Measurements from ENCODE around the gene ANKRD22. TPM values are rescaled to one million over a fixed set of nuclear protein-coding genes. Genes with fewer than 3 reads are reported as not detected.

Gene ANKRD22
- total RNA-seq, 1 donor from 2014 or later: not detected

- no peak overlapping the region for H3K4me3 Mint-ChIP-seq (ENCODE audit: unreplicated experiment)
- no peak for DNase-seq
These were observed 48.0 kb downstream of the ANKRD22 start for GRCh38 chr10:88803641-88804040.

GRCh38 chr10:88802523-88803285, 48.9 kb downstream of the ANKRD22 start, which contains the start of gene LIPM:
Gene LIPM, plus strand, starts transcription at chr10:88802730. Its CDS starts 167 bp downstream, at chr10:88802897.
- no peak within 1 kb of the TSS for H3K27ac Mint-ChIP-seq (ENCODE audit: unreplicated experiment)
- no peak for TF ChIP-seq CTCF (IDR thresholded peaks at IDR 0.05; ENCODE audit: partially characterized antibody, unreplicated experiment)

More at GRCh38 chr10:88803641-88804040, 48.0 kb downstream of the ANKRD22 start:
- Mint-ChIP-seq H3K4me1 (ENCODE audit: low read depth, unreplicated experiment) (no peaks in the 10 kb centered on the region), H3K36me3 (ENCODE audit: unreplicated experiment) (no peaks in the 10 kb centered on the region), H3K27ac (ENCODE audit: unreplicated experiment) (no peak overlapping the region), H3K9me3 (ENCODE audit: unreplicated experiment) (no peaks in the 10 kb centered on the region), H3K27me3 (ENCODE audit: unreplicated experiment) (no peaks in the 10 kb centered on the region)
- TF ChIP-seq CTCF (IDR thresholded peaks at IDR 0.05; ENCODE audit: partially characterized antibody, unreplicated experiment): no peak

DNA sequence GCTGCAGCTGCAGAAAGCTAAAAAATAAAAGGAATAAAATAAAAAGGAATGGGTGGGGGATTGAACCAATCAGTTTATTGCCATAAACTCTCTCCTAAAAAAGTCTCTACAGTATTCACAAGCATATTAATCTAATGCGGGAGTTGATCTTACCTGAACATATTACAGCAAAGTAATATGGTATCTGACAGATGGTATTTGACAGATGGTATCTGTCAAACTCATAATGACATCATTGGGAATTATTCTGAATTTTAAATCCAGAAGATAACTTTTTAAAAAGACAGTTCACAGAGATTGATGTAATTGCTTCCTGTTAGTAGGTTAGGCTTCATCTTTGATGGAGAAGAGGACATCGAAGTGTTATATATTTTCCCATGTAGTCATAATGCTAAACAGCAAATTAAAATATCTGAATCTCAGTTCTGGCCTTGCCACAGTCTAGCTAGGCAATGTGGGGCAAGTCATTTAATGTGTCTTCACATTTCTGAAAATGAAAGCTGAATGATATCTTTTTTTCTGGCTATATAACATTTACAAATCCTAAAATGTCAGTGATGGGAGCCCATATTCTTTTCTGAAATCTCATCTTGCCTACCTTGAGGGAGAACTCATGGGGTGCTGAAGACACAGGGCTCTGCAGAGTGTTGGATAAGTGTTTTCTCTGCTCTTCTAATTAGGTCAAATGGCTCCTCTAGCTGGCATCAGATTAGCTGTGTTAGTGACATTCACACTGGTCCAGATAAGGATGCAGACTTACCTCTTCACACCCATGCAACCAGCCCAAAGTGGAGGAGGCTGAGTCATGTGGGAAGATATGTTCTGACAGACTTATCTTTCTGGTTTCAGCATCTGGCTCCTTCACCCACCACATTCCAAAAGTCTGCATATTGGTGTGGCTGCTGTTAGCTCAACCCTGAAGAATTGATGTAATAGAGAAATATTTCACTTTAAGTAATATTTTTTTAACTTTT, 51.2 kb downstream of the ANKRD22 start:
- no peaks in the 10 kb centered on the region for H3K36me3 Mint-ChIP-seq (ENCODE audit: unreplicated experiment)
- H3K4me1 Mint-ChIP-seq (ENCODE audit: low read depth, unreplicated experiment): no peaks in the 10 kb centered on the region
- H3K4me3 Mint-ChIP-seq (ENCODE audit: unreplicated experiment): no peak overlapping the region
- H3K27me3 Mint-ChIP-seq (ENCODE audit: unreplicated experiment): no peaks in the 10 kb centered on the region
- H3K9me3 Mint-ChIP-seq (ENCODE audit: unreplicated experiment): no peaks in the 10 kb centered on the region
- no peak overlapping the region for H3K27ac Mint-ChIP-seq (ENCODE audit: unreplicated experiment)
- DNase-seq: no peak
- no peak for TF ChIP-seq CTCF (IDR thresholded peaks at IDR 0.05; ENCODE audit: partially characterized antibody, unreplicated experiment)

More at GRCh38 chr10:88802523-88803285, 48.9 kb downstream of the ANKRD22 start, which contains the start of gene LIPM:
- DNase-seq: no peak
- no peak within 1 kb of the TSS for H3K4me3 Mint-ChIP-seq (ENCODE audit: unreplicated experiment)
- H3K4me1 Mint-ChIP-seq (ENCODE audit: low read depth, unreplicated experiment): no peaks in the 10 kb centered on the region
- H3K36me3 Mint-ChIP-seq (ENCODE audit: unreplicated experiment): no peaks in the 10 kb centered on the region
- H3K9me3 Mint-ChIP-seq (ENCODE audit: unreplicated experiment): no peaks in the 10 kb centered on the region
- H3K27me3 Mint-ChIP-seq (ENCODE audit: unreplicated experiment): no peaks in the 10 kb centered on the region

DNA sequence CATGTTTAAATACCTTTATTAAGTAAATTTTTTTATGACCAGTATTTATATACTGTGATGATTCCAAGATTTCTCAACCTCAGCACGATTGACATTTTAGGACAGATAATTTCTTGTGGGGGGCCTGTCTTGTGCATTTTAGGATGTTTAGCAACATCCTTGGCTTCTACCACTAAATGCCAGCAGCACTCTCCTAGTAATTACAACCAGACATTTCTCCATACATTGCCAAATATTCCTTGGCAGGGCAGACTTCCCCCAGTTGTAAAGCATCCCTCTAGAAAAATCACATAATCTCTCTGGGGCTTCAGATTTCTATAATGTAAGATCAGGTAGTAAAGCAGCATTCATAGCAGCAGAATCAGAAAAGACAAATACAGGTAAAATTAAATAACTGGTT, 56.9 kb downstream of the ANKRD22 start:
- Mint-ChIP-seq H3K36me3 (ENCODE audit: unreplicated experiment) (no peaks in the 10 kb centered on the region), H3K4me3 (ENCODE audit: unreplicated experiment) (no peak overlapping the region), H3K27ac (ENCODE audit: unreplicated experiment) (no peak overlapping the region), H3K9me3 (ENCODE audit: unreplicated experiment) (no peaks in the 10 kb centered on the region), H3K4me1 (ENCODE audit: low read depth, unreplicated experiment) (no peaks in the 10 kb centered on the region), H3K27me3 (ENCODE audit: unreplicated experiment) (no peaks in the 10 kb centered on the region)
- TF ChIP-seq CTCF (IDR thresholded peaks at IDR 0.05; ENCODE audit: partially characterized antibody, unreplicated experiment): no peak
- no peak for DNase-seq

All from glutamatergic neuron (in vitro differentiated cells).